ENCODE measurements around the gene DYNC1H1.

DYNC1H1 gene

DNA sequence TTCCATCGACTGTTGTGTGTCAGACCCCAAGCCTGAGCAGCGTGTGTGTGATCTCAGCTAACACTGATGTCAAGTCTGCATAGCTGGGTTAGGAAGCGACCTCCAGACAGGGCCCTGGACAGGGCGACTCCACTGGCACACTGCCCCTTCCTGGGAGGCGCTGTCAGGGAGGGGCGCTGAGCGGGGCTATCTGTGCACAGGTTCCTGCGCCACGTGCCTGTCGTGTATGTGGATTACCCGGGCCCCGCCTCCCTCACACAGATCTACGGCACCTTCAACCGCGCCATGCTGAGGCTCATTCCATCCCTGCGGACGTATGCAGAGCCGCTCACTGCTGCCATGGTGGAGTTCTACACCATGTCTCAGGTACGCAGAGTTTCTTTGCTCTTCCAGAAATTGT lies 53.9 kb downstream of the DYNC1H1 start:
- POLR2A ChIA-PET = no interaction called here
- TF ChIP-seq L3MBTL2 (conservative IDR thresholded peaks at IDR 0.05) (no peak), LEF1 (IDR thresholded peaks at IDR 0.05; ENCODE audit: borderline replicate concordance) (no peak), TARDBP (IDR thresholded peaks at IDR 0.05) (no peak), ELF4 (IDR thresholded peaks at IDR 0.05) (no peak), HDGF (IDR thresholded peaks at IDR 0.05; ENCODE audit: borderline replicate concordance) (no peak), SUZ12 (IDR thresholded peaks at IDR 0.05) (no peak), NFRKB (IDR thresholded peaks at IDR 0.05) (no peak), ZNF384 (IDR thresholded peaks at IDR 0.05) (no peak), CTBP1 (IDR thresholded peaks at IDR 0.05; ENCODE audit: borderline replicate concordance) (no peak), FOXA1 (IDR thresholded peaks at IDR 0.05) (no peak), FOXK2 (IDR thresholded peaks at IDR 0.05) (no peak), BHLHE40 (IDR thresholded peaks at IDR 0.05; ENCODE audit: borderline replicate concordance) (no peak), FOXM1 (IDR thresholded peaks at IDR 0.05; ENCODE audit: borderline replicate concordance) (no peak), SP1 (IDR thresholded peaks at IDR 0.05) (no peak), ARNT (IDR thresholded peaks at IDR 0.05) (no peak)
- TF ChIP-seq, protein P1, sequence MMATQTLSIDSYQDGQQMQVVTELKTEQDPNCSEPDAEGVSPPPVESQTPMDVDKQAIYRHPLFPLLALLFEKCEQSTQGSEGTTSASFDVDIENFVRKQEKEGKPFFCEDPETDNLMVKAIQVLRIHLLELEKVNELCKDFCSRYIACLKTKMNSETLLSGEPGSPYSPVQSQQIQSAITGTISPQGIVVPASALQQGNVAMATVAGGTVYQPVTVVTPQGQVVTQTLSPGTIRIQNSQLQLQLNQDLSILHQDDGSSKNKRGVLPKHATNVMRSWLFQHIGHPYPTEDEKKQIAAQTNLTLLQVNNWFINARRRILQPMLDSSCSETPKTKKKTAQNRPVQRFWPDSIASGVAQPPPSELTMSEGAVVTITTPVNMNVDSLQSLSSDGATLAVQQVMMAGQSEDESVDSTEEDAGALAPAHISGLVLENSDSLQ (IDR thresholded peaks at IDR 0.05) = no peak
- no peak for DNase-seq (ENCODE audit: extremely low spot score)
- CTCF ChIA-PET = no interaction called here

DNA sequence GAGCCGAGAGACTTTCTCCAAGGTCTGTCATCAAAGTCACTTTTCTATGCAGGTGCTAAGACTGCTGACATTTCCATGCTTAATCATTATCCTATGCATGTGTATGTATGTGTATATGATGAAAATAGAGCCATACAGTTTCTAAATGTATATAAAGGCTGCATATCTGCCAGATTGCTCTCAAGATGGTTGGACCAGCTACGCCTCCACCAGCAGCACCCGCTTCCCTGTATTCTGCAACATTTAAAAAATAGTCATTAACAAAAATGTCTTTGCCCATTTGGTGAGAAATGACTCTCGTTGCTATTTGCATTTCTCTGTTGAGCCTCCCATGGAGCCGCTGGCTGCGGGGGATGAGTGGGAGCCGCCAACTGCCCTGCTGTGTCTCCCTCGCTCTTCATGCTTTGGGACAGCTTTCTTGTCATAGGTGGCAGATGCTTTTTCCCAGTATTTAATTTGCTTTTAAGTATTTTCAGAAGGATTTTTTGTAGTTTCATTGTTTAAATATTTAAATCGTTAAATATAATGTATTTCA lies 54.7 kb downstream of the DYNC1H1 start:
- TF ChIP-seq FOXM1 (IDR thresholded peaks at IDR 0.05; ENCODE audit: borderline replicate concordance) (no peak), NFRKB (IDR thresholded peaks at IDR 0.05) (no peak), LEF1 (IDR thresholded peaks at IDR 0.05; ENCODE audit: borderline replicate concordance) (no peak), HDGF (IDR thresholded peaks at IDR 0.05; ENCODE audit: borderline replicate concordance) (no peak), SP1 (IDR thresholded peaks at IDR 0.05) (no peak), L3MBTL2 (conservative IDR thresholded peaks at IDR 0.05) (no peak), ELF4 (IDR thresholded peaks at IDR 0.05) (no peak), ZNF384 (IDR thresholded peaks at IDR 0.05) (no peak), TARDBP (IDR thresholded peaks at IDR 0.05) (no peak), ARNT (IDR thresholded peaks at IDR 0.05) (no peak)
- POLR2A ChIA-PET = no interaction called here
- CTCF ChIA-PET = no interaction called here
- DNase-seq (ENCODE audit: extremely low spot score) = no peak

DNA sequence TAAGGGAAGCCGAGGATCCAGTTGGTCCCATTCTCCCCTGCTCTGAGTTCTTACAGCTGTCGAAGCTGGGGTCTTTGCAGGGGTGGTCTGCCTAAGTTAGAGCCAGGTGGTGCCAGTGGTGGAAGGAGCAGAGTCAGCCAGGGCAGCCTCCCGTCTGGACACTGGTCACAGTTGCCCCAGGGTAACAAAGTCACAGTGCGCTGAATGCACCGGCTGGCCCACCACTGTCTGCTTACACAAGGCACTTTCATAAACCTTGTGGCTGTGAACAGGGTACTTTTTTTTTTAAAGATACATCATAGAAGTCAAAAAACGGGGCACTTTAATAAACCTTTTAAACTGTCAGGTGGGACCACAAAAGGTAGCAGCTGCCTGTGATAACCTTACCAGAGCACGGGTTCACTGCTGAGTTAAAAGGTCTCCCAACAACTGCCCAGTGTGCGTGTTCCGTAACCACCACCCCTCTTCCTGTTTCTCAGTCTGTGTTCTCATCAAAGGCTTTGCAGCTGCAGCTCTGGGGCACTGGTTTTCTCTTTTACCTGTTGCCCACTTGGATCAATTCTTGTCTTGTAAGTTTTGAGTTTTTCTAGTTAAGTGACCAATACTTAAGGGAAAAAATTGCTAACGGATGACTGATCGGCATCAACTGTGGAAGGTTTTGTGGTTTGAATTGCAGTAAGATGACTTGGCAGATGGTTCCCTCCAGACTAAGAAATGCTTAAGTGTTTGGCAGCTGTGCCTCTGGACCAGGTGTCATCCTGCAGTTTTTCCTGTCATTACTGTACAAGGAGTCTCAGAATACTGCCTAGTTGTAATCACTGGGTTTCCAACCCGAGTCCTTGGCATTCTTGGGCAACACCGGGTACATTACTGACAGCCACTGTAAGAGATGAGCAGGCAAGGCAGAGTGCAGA lies 55.9 kb downstream of the DYNC1H1 start:
- POLR2A ChIA-PET = no interaction called here
- DNase-seq (ENCODE audit: extremely low spot score) = no peak

DNA sequence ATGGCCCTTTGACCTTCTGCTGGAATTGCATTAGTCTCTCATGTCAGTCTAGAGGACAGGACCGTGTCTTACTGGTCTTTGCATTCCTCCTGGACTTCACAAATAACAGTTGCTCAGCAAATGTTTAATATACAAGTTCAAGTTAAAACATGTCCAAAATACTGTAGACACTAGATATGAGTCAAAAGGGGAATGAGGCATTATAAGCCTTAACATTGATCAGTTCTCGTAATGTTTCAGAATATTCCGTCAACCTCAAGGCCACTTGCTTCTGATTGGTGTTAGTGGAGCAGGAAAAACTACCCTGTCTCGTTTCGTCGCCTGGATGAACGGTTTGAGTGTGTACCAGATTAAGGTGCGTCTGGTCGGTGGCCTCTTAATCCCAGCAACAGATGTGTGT lies 62.6 kb downstream of the DYNC1H1 start:
- CTCF ChIA-PET = no interaction called here
- TF ChIP-seq ZNF384 (IDR thresholded peaks at IDR 0.05) = no peak
- TF ChIP-seq CTBP1 (IDR thresholded peaks at IDR 0.05; ENCODE audit: borderline replicate concordance) = no peak
- TF ChIP-seq ELF4 (IDR thresholded peaks at IDR 0.05) = no peak
- no peak for TF ChIP-seq BHLHE40 (IDR thresholded peaks at IDR 0.05; ENCODE audit: borderline replicate concordance)
- TF ChIP-seq FOXK2 (IDR thresholded peaks at IDR 0.05) = no peak
- no peak for TF ChIP-seq NFRKB (IDR thresholded peaks at IDR 0.05)
- no peak for TF ChIP-seq SP1 (IDR thresholded peaks at IDR 0.05)
- no peak for TF ChIP-seq L3MBTL2 (conservative IDR thresholded peaks at IDR 0.05)
- TF ChIP-seq SUZ12 (IDR thresholded peaks at IDR 0.05) = no peak
- TF ChIP-seq TARDBP (IDR thresholded peaks at IDR 0.05) = no peak
- TF ChIP-seq HDGF (IDR thresholded peaks at IDR 0.05; ENCODE audit: borderline replicate concordance) = no peak
- POLR2A ChIA-PET = no interaction called here
- no peak for DNase-seq (ENCODE audit: extremely low spot score)

More for the DNA sequence above, 55.9 kb downstream of the DYNC1H1 start:
- TF ChIP-seq ARNT (IDR thresholded peaks at IDR 0.05) (no peak), FOXA1 (IDR thresholded peaks at IDR 0.05) (no peak), SP1 (IDR thresholded peaks at IDR 0.05) (no peak), ZNF384 (IDR thresholded peaks at IDR 0.05) (no peak), ELF4 (IDR thresholded peaks at IDR 0.05) (no peak), CTBP1 (IDR thresholded peaks at IDR 0.05; ENCODE audit: borderline replicate concordance) (no peak)
- TF ChIP-seq, protein P1 (IDR thresholded peaks at IDR 0.05) = no peak
- CTCF ChIA-PET = no interaction called here

DNA sequence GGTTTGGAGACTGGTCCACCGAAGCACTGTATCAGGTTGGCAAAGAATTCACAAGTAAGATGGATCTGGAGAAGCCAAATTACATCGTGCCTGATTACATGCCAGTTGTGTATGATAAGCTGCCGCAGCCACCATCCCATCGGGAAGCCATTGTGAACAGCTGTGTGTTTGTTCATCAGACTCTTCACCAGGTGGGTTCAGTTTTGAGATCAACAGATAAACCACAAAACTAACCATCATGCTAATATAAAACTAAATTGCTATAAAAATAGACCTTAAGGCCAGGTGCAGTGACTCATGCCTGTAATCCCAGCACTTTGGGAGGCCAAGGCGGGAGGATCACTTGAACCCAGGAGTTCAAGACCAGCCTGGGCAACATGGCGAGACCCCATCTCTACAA lies 63.6 kb downstream of the DYNC1H1 start:
- no peak for DNase-seq (ENCODE audit: extremely low spot score)
- POLR2A ChIA-PET = no interaction called here
- CTCF ChIA-PET = interaction anchor here (1.5 kb wide), 1 partner anchor 18 kb away, joined by 4 read pairs; no protein-coding TSS in a partner anchor
- TF ChIP-seq SP1 (IDR thresholded peaks at IDR 0.05) = no peak
- no peak for TF ChIP-seq TARDBP (IDR thresholded peaks at IDR 0.05)
- no peak for TF ChIP-seq FOXK2 (IDR thresholded peaks at IDR 0.05)
- TF ChIP-seq L3MBTL2 (conservative IDR thresholded peaks at IDR 0.05) = no peak
- TF ChIP-seq NFRKB (IDR thresholded peaks at IDR 0.05) = no peak
- no peak for TF ChIP-seq ZNF384 (IDR thresholded peaks at IDR 0.05)
- no peak for TF ChIP-seq HDGF (IDR thresholded peaks at IDR 0.05; ENCODE audit: borderline replicate concordance)
- TF ChIP-seq SUZ12 (IDR thresholded peaks at IDR 0.05) = no peak
- no peak for TF ChIP-seq CTBP1 (IDR thresholded peaks at IDR 0.05; ENCODE audit: borderline replicate concordance)
- TF ChIP-seq LEF1 (IDR thresholded peaks at IDR 0.05; ENCODE audit: borderline replicate concordance) = no peak
- no peak for TF ChIP-seq ARNT (IDR thresholded peaks at IDR 0.05)
- TF ChIP-seq BHLHE40 (IDR thresholded peaks at IDR 0.05; ENCODE audit: borderline replicate concordance) = no peak
- TF ChIP-seq FOXM1 (IDR thresholded peaks at IDR 0.05; ENCODE audit: borderline replicate concordance) = no peak

DNA sequence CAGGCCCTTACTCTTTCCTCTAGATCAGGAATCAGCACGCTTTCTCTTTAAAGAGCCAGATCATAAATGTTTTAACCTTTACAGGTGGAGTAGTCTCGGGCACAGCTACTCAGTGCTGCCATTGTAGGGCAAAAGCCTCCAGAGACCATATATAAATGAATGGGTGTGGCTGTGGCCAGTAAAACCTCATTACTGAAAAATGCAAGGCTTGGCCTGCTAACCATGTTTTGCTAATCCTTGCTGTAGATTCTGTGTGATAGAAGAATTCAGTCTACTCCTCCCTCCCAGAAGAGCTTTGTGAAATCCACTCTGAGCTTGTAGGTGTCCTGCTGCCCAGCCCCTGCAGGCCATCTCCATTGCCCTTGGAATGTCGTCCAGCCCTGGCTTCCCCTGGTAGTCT lies 64.4 kb downstream of the DYNC1H1 start:
- TF ChIP-seq ARNT (IDR thresholded peaks at IDR 0.05) = no peak
- no peak for TF ChIP-seq FOXM1 (IDR thresholded peaks at IDR 0.05; ENCODE audit: borderline replicate concordance)
- no peak for TF ChIP-seq HDGF (IDR thresholded peaks at IDR 0.05; ENCODE audit: borderline replicate concordance)
- TF ChIP-seq TARDBP (IDR thresholded peaks at IDR 0.05) = no peak
- TF ChIP-seq ELF4 (IDR thresholded peaks at IDR 0.05) = no peak
- no peak for TF ChIP-seq SP1 (IDR thresholded peaks at IDR 0.05)
- TF ChIP-seq NFRKB (IDR thresholded peaks at IDR 0.05) = no peak
- TF ChIP-seq, protein P1 (IDR thresholded peaks at IDR 0.05) = no peak
- DNase-seq (ENCODE audit: extremely low spot score) = no peak
- CTCF ChIA-PET = interaction anchor here (1.5 kb wide), 1 partner anchor 18 kb away, joined by 4 read pairs; no protein-coding TSS in a partner anchor
- POLR2A ChIA-PET = no interaction called here
